Cardiac fibroblast (primary cell): ENCODE results near the gene RTN4RL2.

Experiments
- DNase-seq, 2 donors: peaks; one replicate each; pipeline versions ENCODE4 v3.0.0 to v3.0.0-alpha.2; 2010; ENCODE audit warnings: low read depth in 2 of 2
- H3K4me3 ChIP-seq, 2 donors: replicated peaks in 1 of 2; 1 replicate in 1 of 2; 2 replicates in 1 of 2; pipeline ENCODE4 v1.5.1; 2011; ENCODE audit warnings: low read depth in 2 of 2, low read length in 2 of 2, mild to moderate bottlenecking in 2 of 2, moderate library complexity in 1 of 2
- CTCF ChIP-seq: IDR thresholded peaks from one replicate; pipeline ENCODE4 v1.5.1; 2011; ENCODE audit warnings: low read depth, mild to moderate bottlenecking, low read length, inconsistent platforms

Gene RTN4RL2

GRCh38 chr11:57425565-57426438 lies 34.5 kb upstream of the RTN4RL2 start:
- H3K4me3 ChIP-seq = peak overlapping the region; percentile 42 to 52
- peak; percentile 36 to 63 for DNase-seq
- no peak for TF ChIP-seq CTCF

GRCh38 chr11:57426439-57426928 lies 33.8 kb upstream of the RTN4RL2 start:
- DNase-seq = peak; percentile 34 to 61
- no peak for TF ChIP-seq CTCF
- H3K4me3 ChIP-seq = peak overlapping the region; percentile 42 to 52

- peak within 1 kb of the TSS; percentile 42 to 52 for H3K4me3 ChIP-seq
- no peak for TF ChIP-seq CTCF
- DNase-seq = peak; percentile 90 to 96
Observed at GRCh38 chr11:57426929-57427726, 33.2 kb upstream of the RTN4RL2 start, which contains the start of gene SLC43A3. Gene SLC43A3 (minus strand): TSS chr11:57427121. CDS start chr11:57426172, 949 bp downstream.

- peak; percentile 84 to 94 for DNase-seq
- H3K4me3 ChIP-seq = no peak overlapping the region
- TF ChIP-seq CTCF = no peak
Observed at GRCh38 chr11:57427727-57428082, 32.6 kb upstream of the RTN4RL2 start.

- no peak overlapping the region for H3K4me3 ChIP-seq
- DNase-seq = no peak
- no peak for TF ChIP-seq CTCF
Observed at GRCh38 chr11:57428643-57429042, 31.7 kb upstream of the RTN4RL2 start.

GRCh38 chr11:57429946-57430345 lies 30.4 kb upstream of the RTN4RL2 start:
- no peak for DNase-seq
- no peak overlapping the region for H3K4me3 ChIP-seq
- TF ChIP-seq CTCF = no peak
